ENCODE results near the gene PSORS1C2.

The PSORS1C2 gene

GRCh38 chr6:31125586-31126363, 13.1 kb downstream of the PSORS1C2 start:
- POLR2A ChIA-PET: no interaction called here
- TF ChIP-seq FOXK2 (IDR thresholded peaks at IDR 0.05) (no peak), CTBP1 (IDR thresholded peaks at IDR 0.05; ENCODE audit: borderline replicate concordance) (no peak), FOXA1 (IDR thresholded peaks at IDR 0.05) (no peak), TARDBP (IDR thresholded peaks at IDR 0.05) (no peak)
- CTCF ChIA-PET: no interaction called here
- no peak for DNase-seq (ENCODE audit: extremely low spot score)

- DNase-seq (ENCODE audit: extremely low spot score): no peak
- no peak for TF ChIP-seq PKNOX1 (IDR thresholded peaks at IDR 0.05)
- TF ChIP-seq TARDBP (IDR thresholded peaks at IDR 0.05): no peak
- TF ChIP-seq L3MBTL2 (conservative IDR thresholded peaks at IDR 0.05): no peak
- no peak for TF ChIP-seq CTBP1 (IDR thresholded peaks at IDR 0.05; ENCODE audit: borderline replicate concordance)
- TF ChIP-seq NFRKB (IDR thresholded peaks at IDR 0.05): no peak
- ChIA-PET POLR2A (no interaction called here), CTCF (interaction anchor here (0.7 kb wide), 1 partner anchor 242 kb away, joined by 3 read pairs; no protein-coding TSS in a partner anchor)
Measured at GRCh38 chr6:31125162-31125561, 13.7 kb downstream of the PSORS1C2 start.

GRCh38 chr6:31122791-31123706, 15.8 kb downstream of the PSORS1C2 start:
- no peak for DNase-seq (ENCODE audit: extremely low spot score)

GRCh38 chr6:31121131-31121790, 17.6 kb downstream of the PSORS1C2 start:
- no peak for DNase-seq (ENCODE audit: extremely low spot score)
- CTCF ChIA-PET: interaction anchor here (1.0 kb wide), 1 partner anchor 42 kb away, joined by 3 read pairs; no protein-coding TSS in a partner anchor
- TF ChIP-seq ZNF384 (IDR thresholded peaks at IDR 0.05) (no peak), ELF4 (IDR thresholded peaks at IDR 0.05) (no peak), BHLHE40 (IDR thresholded peaks at IDR 0.05; ENCODE audit: borderline replicate concordance) (no peak), FOXM1 (IDR thresholded peaks at IDR 0.05; ENCODE audit: borderline replicate concordance) (no peak), FOXK2 (IDR thresholded peaks at IDR 0.05) (no peak)
- POLR2A ChIA-PET: no interaction called here

More at GRCh38 chr6:31122791-31123706, 15.8 kb downstream of the PSORS1C2 start:
- ChIA-PET POLR2A (no interaction called here), CTCF (interaction anchor here (0.6 kb wide), 1 partner anchor 301 kb away, joined by 4 read pairs; no protein-coding TSS in a partner anchor)
- TF ChIP-seq TARDBP (IDR thresholded peaks at IDR 0.05): no peak
- TF ChIP-seq ZNF384 (IDR thresholded peaks at IDR 0.05): no peak
- TF ChIP-seq ARNT (IDR thresholded peaks at IDR 0.05): no peak

GRCh38 chr6:31120151-31120915, 18.5 kb downstream of the PSORS1C2 start, which contains the start of gene CDSN:
Gene CDSN (minus strand): TSS chr6:31120446. CDS start chr6:31120419, 27 bp downstream.
- TF ChIP-seq ELF4 (IDR thresholded peaks at IDR 0.05) (no peak), ARNT (IDR thresholded peaks at IDR 0.05) (no peak), ZNF384 (IDR thresholded peaks at IDR 0.05) (no peak), SP1 (IDR thresholded peaks at IDR 0.05) (no peak), FOXA1 (IDR thresholded peaks at IDR 0.05) (no peak), NFRKB (IDR thresholded peaks at IDR 0.05) (no peak), BHLHE40 (IDR thresholded peaks at IDR 0.05; ENCODE audit: borderline replicate concordance) (no peak), LEF1 (IDR thresholded peaks at IDR 0.05; ENCODE audit: borderline replicate concordance) (no peak), HDGF (IDR thresholded peaks at IDR 0.05; ENCODE audit: borderline replicate concordance) (no peak), FOXM1 (IDR thresholded peaks at IDR 0.05; ENCODE audit: borderline replicate concordance) (no peak), PKNOX1 (IDR thresholded peaks at IDR 0.05) (no peak), FOXK2 (IDR thresholded peaks at IDR 0.05) (no peak), L3MBTL2 (conservative IDR thresholded peaks at IDR 0.05) (no peak), TARDBP (IDR thresholded peaks at IDR 0.05) (no peak), CTBP1 (IDR thresholded peaks at IDR 0.05; ENCODE audit: borderline replicate concordance) (no peak), SUZ12 (IDR thresholded peaks at IDR 0.05) (no peak)
- no peak for DNase-seq (ENCODE audit: extremely low spot score)
- POLR2A ChIA-PET: no interaction called here

GRCh38 chr6:31118178-31118577, 20.7 kb downstream of the PSORS1C2 start:
- ChIA-PET POLR2A (interaction anchor here (1.3 kb wide), 1 partner anchor 41 kb away, joined by 3 read pairs; no protein-coding TSS in a partner anchor), CTCF (interaction anchor here (0.6 to 2.5 kb wide), 2 partner anchors 10 to 11 kb away, joined by 4 to 11 read pairs; no protein-coding TSS in a partner anchor)
- TF ChIP-seq ZNF384 (IDR thresholded peaks at IDR 0.05): no peak
- TF ChIP-seq ARNT (IDR thresholded peaks at IDR 0.05): no peak
- TF ChIP-seq PKNOX1 (IDR thresholded peaks at IDR 0.05): no peak
- TF ChIP-seq SUZ12 (IDR thresholded peaks at IDR 0.05): no peak
- no peak for TF ChIP-seq FOXM1 (IDR thresholded peaks at IDR 0.05; ENCODE audit: borderline replicate concordance)
- TF ChIP-seq BHLHE40 (IDR thresholded peaks at IDR 0.05; ENCODE audit: borderline replicate concordance): no peak
- no peak for TF ChIP-seq CTBP1 (IDR thresholded peaks at IDR 0.05; ENCODE audit: borderline replicate concordance)
- no peak for TF ChIP-seq ELF4 (IDR thresholded peaks at IDR 0.05)
- no peak for TF ChIP-seq NFRKB (IDR thresholded peaks at IDR 0.05)
- TF ChIP-seq FOXK2 (IDR thresholded peaks at IDR 0.05): no peak
- TF ChIP-seq SP1 (IDR thresholded peaks at IDR 0.05): no peak
- no peak for DNase-seq (ENCODE audit: extremely low spot score)

More at GRCh38 chr6:31120151-31120915, 18.5 kb downstream of the PSORS1C2 start, which contains the start of gene CDSN:
- CTCF ChIA-PET: no interaction called here
